HG02798 (cell line): Measurements from ENCODE around the gene MKI67.
A peak's percentile ranks its signal among the peaks of the same experiment; 100 is the strongest.
"Not testable (repeated sequence)": the region's sequence is repeated elsewhere in the genome, so short reads cannot be mapped to it uniquely, and the experiment has no call there.

Experiments used
- ATAC-seq: cut with Tn5 transposase; IDR thresholded peaks from one replicate; pipeline ENCODE4 v1.9.1; 2021; ENCODE audit warnings: mild to moderate bottlenecking; ENCODE audit not compliant: unreplicated experiment, poor library complexity

MKI67 gene

GRCh38 chr10:128110339-128110738 lies 15.9 kb downstream of the MKI67 start:
- ATAC-seq: no peak

- ATAC-seq: no peak
Measured at GRCh38 chr10:128109707-128110106, 16.5 kb downstream of the MKI67 start.

- ATAC-seq: no peak
Measured at GRCh38 chr10:128105383-128105782, 20.8 kb downstream of the MKI67 start.

- no peak for ATAC-seq
Measured at GRCh38 chr10:128103229-128103714, 23.0 kb downstream of the MKI67 start.

- no peak for ATAC-seq
Measured at GRCh38 chr10:128102480-128103228, 23.6 kb downstream of the MKI67 start.

GRCh38 chr10:128101901-128102300 lies 24.3 kb downstream of the MKI67 start:
- ATAC-seq: no peak

- no peak for ATAC-seq
Measured at GRCh38 chr10:128099901-128100300, 26.3 kb downstream of the MKI67 start.

- ATAC-seq: no peak
Measured at GRCh38 chr10:128098631-128099030, 27.6 kb downstream of the MKI67 start.

GRCh38 chr10:128097783-128098182 lies 28.4 kb downstream of the MKI67 start:
- ATAC-seq: no peak

- ATAC-seq: no peak
Measured at GRCh38 chr10:128096486-128097199, 29.6 kb downstream of the MKI67 start.

- no peak for ATAC-seq
Measured at GRCh38 chr10:128095753-128096469, 30.3 kb downstream of the MKI67 start.

GRCh38 chr10:128095027-128095752 lies 31.0 kb downstream of the MKI67 start:
- peak; percentile 41 for ATAC-seq

- not testable (repeated sequence) for ATAC-seq
Measured at GRCh38 chr10:128094596-128094995, 31.6 kb downstream of the MKI67 start.

- no peak for ATAC-seq
Measured at GRCh38 chr10:128092454-128092853, 33.8 kb downstream of the MKI67 start.

- ATAC-seq: no peak
Measured at GRCh38 chr10:128091636-128092210, 34.5 kb downstream of the MKI67 start.

GRCh38 chr10:128087884-128088709 lies 38.1 kb downstream of the MKI67 start:
- no peak for ATAC-seq

GRCh38 chr10:128087146-128087883 lies 38.9 kb downstream of the MKI67 start:
- no peak for ATAC-seq
